ENCODE data around the gene DNAJC5G. TPM values are rescaled to one million over a fixed set of nuclear protein-coding genes. Genes with fewer than 3 reads are reported as not detected.
"Not testable (repeated sequence)": the region's sequence is repeated elsewhere in the genome, so short reads cannot be mapped to it uniquely, and the experiment has no call there.

The DNAJC5G gene
- polyA plus RNA-seq, 6 donors from 2014 or later = not detected

- not testable (repeated sequence) for H3K4me1 Mint-ChIP-seq; H3K9me3 Mint-ChIP-seq; H3K36me3 Mint-ChIP-seq; H3K27ac Mint-ChIP-seq; DNase-seq; H3K4me3 Mint-ChIP-seq; ATAC-seq (ENCODE audit: low read depth in 2 of 2)
- peaks cover 24 to 38% (median 34%) of the 10 kb centered on the region in 3 donors for H3K27me3 Mint-ChIP-seq
Observed at GRCh38 chr2:27272537-27273522, 2.4 kb upstream of the DNAJC5G start.

- Mint-ChIP-seq H3K27me3 (peaks cover 21 to 46% (median 43%) of the 10 kb centered on the region in 3 donors), H3K4me3 (no peak overlapping the region), H3K9me3 (peaks cover 0 to 1% (median 0%) of the 10 kb centered on the region in 7 donors), H3K36me3 (no peaks in the 10 kb centered on the region), H3K27ac (no peak overlapping the region), H3K4me1 (peaks cover 6% of the 10 kb centered on the region in 3 donors)
- DNase-seq = no peak
- no peak for ATAC-seq (ENCODE audit: low read depth in 2 of 2)
Observed at GRCh38 chr2:27278010-27278409, 2.8 kb downstream of the DNAJC5G start.

GRCh38 chr2:27280826-27281225 is 5.6 kb downstream of the DNAJC5G start:
- H3K36me3 Mint-ChIP-seq = no peaks in the 10 kb centered on the region
- peaks cover 24 to 40% (median 25%) of the 10 kb centered on the region in 3 donors for H3K27me3 Mint-ChIP-seq
- DNase-seq (no peak), ATAC-seq (ENCODE audit: low read depth in 2 of 2) (no peak)
- H3K4me3 Mint-ChIP-seq = peak overlapping the region in 1 of 8 donors; percentile 60
- no peaks in the 10 kb centered on the region for H3K9me3 Mint-ChIP-seq
- H3K4me1 Mint-ChIP-seq = peaks cover 6% of the 10 kb centered on the region in 3 donors
- H3K27ac Mint-ChIP-seq = peak overlapping the region in 1 of 6 donors; percentile 66

GRCh38 chr2:27281442-27281841 is 6.2 kb downstream of the DNAJC5G start:
- ATAC-seq (ENCODE audit: low read depth in 2 of 2) (no peak), DNase-seq (no peak)
- H3K27ac Mint-ChIP-seq = no peak overlapping the region
- peaks cover 23 to 37% (median 25%) of the 10 kb centered on the region in 3 donors for H3K27me3 Mint-ChIP-seq
- H3K4me3 Mint-ChIP-seq = no peak overlapping the region
- H3K4me1 Mint-ChIP-seq = peaks cover 6% of the 10 kb centered on the region in 3 donors
- no peaks in the 10 kb centered on the region for H3K36me3 Mint-ChIP-seq
- H3K9me3 Mint-ChIP-seq = no peaks in the 10 kb centered on the region

GRCh38 chr2:27281855-27282559 is 6.8 kb downstream of the DNAJC5G start, which contains the start of gene TRIM54:
Gene TRIM54 (plus strand): TSS chr2:27282429. CDS start chr2:27282732, 303 bp downstream.
- Mint-ChIP-seq H3K9me3 (no peaks in the 10 kb centered on the region), H3K4me1 (peaks cover 6% of the 10 kb centered on the region in 3 donors), H3K4me3 (no peak within 1 kb of the TSS), H3K27me3 (peaks cover 20 to 33% (median 25%) of the 10 kb centered on the region in 3 donors), H3K27ac (peak within 1 kb of the TSS in 1 of 6 donors; percentile 64), H3K36me3 (no peaks in the 10 kb centered on the region)
- ATAC-seq (ENCODE audit: low read depth in 2 of 2) (no peak), DNase-seq (no peak)

GRCh38 chr2:27282892-27283291 is 7.7 kb downstream of the DNAJC5G start:
- Mint-ChIP-seq H3K9me3 (no peaks in the 10 kb centered on the region), H3K4me1 (peaks cover 6% of the 10 kb centered on the region in 3 donors), H3K4me3 (no peak overlapping the region), H3K27me3 (peaks cover 16 to 37% (median 17%) of the 10 kb centered on the region in 3 donors), H3K36me3 (no peaks in the 10 kb centered on the region), H3K27ac (no peak overlapping the region)
- ATAC-seq (ENCODE audit: low read depth in 2 of 2) (no peak), DNase-seq (no peak)

GRCh38 chr2:27284996-27285395 is 9.8 kb downstream of the DNAJC5G start:
- H3K4me1 Mint-ChIP-seq = peaks cover 0 to under 1% (median under 1%) of the 10 kb centered on the region in 3 donors
- peaks cover 13 to 41% (median 20%) of the 10 kb centered on the region in 3 donors for H3K27me3 Mint-ChIP-seq
- H3K9me3 Mint-ChIP-seq = no peaks in the 10 kb centered on the region
- DNase-seq (no peak), ATAC-seq (ENCODE audit: low read depth in 2 of 2) (no peak)
- H3K27ac Mint-ChIP-seq = no peak overlapping the region
- no peak overlapping the region for H3K4me3 Mint-ChIP-seq
- H3K36me3 Mint-ChIP-seq = no peaks in the 10 kb centered on the region

- H3K4me1 Mint-ChIP-seq = peaks cover 0 to 3% (median 0%) of the 10 kb centered on the region in 3 donors
Observed at GRCh38 chr2:27285481-27285880, 10.2 kb downstream of the DNAJC5G start.

GRCh38 chr2:27288610-27289009 is 13.4 kb downstream of the DNAJC5G start:
- Mint-ChIP-seq H3K27me3 (peaks cover 6 to 16% (median 8%) of the 10 kb centered on the region in 3 donors), H3K36me3 (no peaks in the 10 kb centered on the region), H3K4me1 (peaks cover 0 to 10% (median 0%) of the 10 kb centered on the region in 3 donors), H3K9me3 (no peaks in the 10 kb centered on the region), H3K4me3 (no peak overlapping the region), H3K27ac (no peak overlapping the region)
- DNase-seq (no peak), ATAC-seq (ENCODE audit: low read depth in 2 of 2) (no peak)

More at GRCh38 chr2:27285481-27285880, 10.2 kb downstream of the DNAJC5G start:
- no peak overlapping the region for H3K4me3 Mint-ChIP-seq
- peaks cover 11 to 41% (median 20%) of the 10 kb centered on the region in 3 donors for H3K27me3 Mint-ChIP-seq
- no peaks in the 10 kb centered on the region for H3K36me3 Mint-ChIP-seq
- ATAC-seq (ENCODE audit: low read depth in 2 of 2) (no peak), DNase-seq (no peak)
- no peak overlapping the region for H3K27ac Mint-ChIP-seq
- H3K9me3 Mint-ChIP-seq = no peaks in the 10 kb centered on the region

GRCh38 chr2:27290549-27290948 is 15.3 kb downstream of the DNAJC5G start:
- peak overlapping the region in 1 of 6 donors; percentile 84 for H3K27ac Mint-ChIP-seq
- ATAC-seq (ENCODE audit: low read depth in 2 of 2) (peak; percentile 47 to 73), DNase-seq (peak; percentile 17)
- peaks cover under 1 to 9% (median 7%) of the 10 kb centered on the region in 3 donors for H3K27me3 Mint-ChIP-seq
- H3K36me3 Mint-ChIP-seq = no peaks in the 10 kb centered on the region
- no peaks in the 10 kb centered on the region for H3K9me3 Mint-ChIP-seq
- peaks cover 0 to 10% (median 0%) of the 10 kb centered on the region in 3 donors for H3K4me1 Mint-ChIP-seq
- no peak overlapping the region for H3K4me3 Mint-ChIP-seq

GRCh38 chr2:27291865-27292264 is 16.6 kb downstream of the DNAJC5G start:
- ATAC-seq (ENCODE audit: low read depth in 2 of 2) (no peak), DNase-seq (no peak)
- no peak overlapping the region for H3K4me3 Mint-ChIP-seq
- H3K27me3 Mint-ChIP-seq = peaks cover 0 to 16% (median 13%) of the 10 kb centered on the region in 3 donors
- H3K36me3 Mint-ChIP-seq = no peaks in the 10 kb centered on the region
- peaks cover 0 to 10% (median 0%) of the 10 kb centered on the region in 3 donors for H3K4me1 Mint-ChIP-seq
- H3K27ac Mint-ChIP-seq = peak overlapping the region in 1 of 6 donors; percentile 76
- H3K9me3 Mint-ChIP-seq = no peaks in the 10 kb centered on the region

- Mint-ChIP-seq H3K27me3 (peaks cover 0 to 27% (median 25%) of the 10 kb centered on the region in 3 donors), H3K9me3 (no peaks in the 10 kb centered on the region), H3K27ac (peak overlapping the region in 1 of 6 donors; percentile 29), H3K36me3 (no peaks in the 10 kb centered on the region), H3K4me1 (peaks cover 0 to 10% (median 0%) of the 10 kb centered on the region in 3 donors), H3K4me3 (no peak overlapping the region)
- ATAC-seq (ENCODE audit: low read depth in 2 of 2) (no peak), DNase-seq (no peak)
Observed at GRCh38 chr2:27294928-27295327, 19.7 kb downstream of the DNAJC5G start.

- DNase-seq = no peak
Observed at GRCh38 chr2:27296481-27296880, 21.2 kb downstream of the DNAJC5G start.

More at GRCh38 chr2:27296481-27296880, 21.2 kb downstream of the DNAJC5G start:
- Mint-ChIP-seq H3K27me3 (peaks cover 0 to 27% (median 25%) of the 10 kb centered on the region in 3 donors), H3K27ac (no peak overlapping the region), H3K4me1 (peaks cover 0 to 5% (median 0%) of the 10 kb centered on the region in 3 donors), H3K36me3 (no peaks in the 10 kb centered on the region), H3K9me3 (no peaks in the 10 kb centered on the region), H3K4me3 (no peak overlapping the region)
- ATAC-seq (ENCODE audit: low read depth in 2 of 2) = no peak
